Activated T-cell treated with anti-CD3 and anti-CD28 coated beads for 1 hour (primary cell): ENCODE results near the gene OAF.
"Not testable (repeated sequence)": the region's sequence is repeated elsewhere in the genome, so short reads cannot be mapped to it uniquely, and the experiment has no call there.

ENCODE experiments used
- DNase-seq: peaks from one replicate; pipeline ENCODE4 v3.0.0-alpha.2; 2020; ENCODE audit warnings: low read depth

The OAF gene

GRCh38 chr11:120273432-120273831, 62.6 kb downstream of the OAF start:
- DNase-seq = no peak

GRCh38 chr11:120273956-120274355, 63.1 kb downstream of the OAF start:
- DNase-seq = not testable (repeated sequence)

- no peak for DNase-seq
These were observed 68.7 kb downstream of the OAF start for GRCh38 chr11:120279502-120279901.
